B cell (primary cell): ENCODE results near the gene ARHGAP31. TPM values are rescaled to one million over a fixed set of nuclear protein-coding genes. Genes with fewer than 3 reads are reported as not detected.
A peak's percentile ranks its signal among the peaks of the same experiment; 100 is the strongest.

Source experiments
- ATAC-seq: fragments of 200-7000 bp; cut with Tn5 transposase; one replicate; pipeline ENCODE4 v1.10.0; 2021; ENCODE audit warnings: low read depth, mild to moderate bottlenecking, moderate number of reproducible peaks, moderate library complexity
- CTCF ChIA-PET: fragments of 350-600 bp; sonication (Branson Sonifier 250); formaldehyde crosslinking; loops from one replicate; lab custom pipeline; 2021; ENCODE audit warnings: antibody characterized with exemption, inconsistent platforms; lab: Charles Lee
- POLR2A ChIA-PET: fragments of 350-600 bp; sonication (Branson Sonifier 250); formaldehyde crosslinking; loops from one replicate; lab custom pipeline; 2021; ENCODE audit warnings: antibody characterized with exemption; lab: Charles Lee
- DNase-seq: peaks from one replicate; pipeline ENCODE4 v3.0.0; 2013
- H2AFZ ChIP-seq: 2 replicates; pipeline ENCODE4 v1.6.1; 2012; ENCODE audit warnings: mild to moderate bottlenecking, low read depth, low read length; ENCODE audit not compliant: insufficient read depth, poor library complexity, severe bottlenecking
- H3K27ac ChIP-seq, 2 donors: 1 replicate in 1 of 2; 2 replicates in 1 of 2; pipeline ENCODE4 v1.5.1; 2012 to 2013; ENCODE audit warnings: low read length in 2 of 2, mild to moderate bottlenecking in 2 of 2, moderate library complexity in 1 of 2
- H3K27me3 ChIP-seq, 4 experiments: fragments of 200-600 bp in 1 of 4; sonication (generic) in 1 of 4; replicated peaks in 1 of 4; 1 replicate in 2 of 4; 2 replicates in 2 of 4; pipeline versions ENCODE4 v1.6.1 to v1.7.0; 2013 to 2016; ENCODE audit warnings: low read length in 3 of 4, mild to moderate bottlenecking in 2 of 4, mixed read lengths in 1 of 4, moderate library complexity in 1 of 4; ENCODE audit not compliant: insufficient read depth in 4 of 4, control insufficient read depth in 3 of 4; ENCODE audit errors: control extremely low read depth in 1 of 4
- H3K36me3 ChIP-seq, 2 experiments: replicated peaks in 1 of 2; 1 replicate in 1 of 2; 2 replicates in 1 of 2; pipeline versions ENCODE4 v1.6.1 to v1.7.1; 2013; ENCODE audit warnings: low read length in 1 of 2; ENCODE audit not compliant: insufficient read depth in 2 of 2, control insufficient read depth in 1 of 2; ENCODE audit errors: control extremely low read depth in 1 of 2, extremely low read depth in 1 of 2
- H3K4me1 ChIP-seq, 2 donors: fragments of 200-600 bp in 1 of 2; sonication (generic) in 1 of 2; 1 replicate in 1 of 2; 2 replicates in 1 of 2; pipeline versions ENCODE4 v1.5.1 to v1.6.1; 2013 to 2017; ENCODE audit warnings: low read length in 2 of 2; ENCODE audit not compliant: control insufficient read depth in 2 of 2, insufficient read depth in 2 of 2
- H3K4me2 ChIP-seq: replicated peaks from 2 replicates; pipeline ENCODE3; 2012; ENCODE audit warnings: mild to moderate bottlenecking, low read depth, low read length; ENCODE audit not compliant: poor library complexity, severe bottlenecking
- H3K4me3 ChIP-seq, 5 experiments: fragments of 200-600 bp in 1 of 5; sonication (generic) in 1 of 5; 1 replicate in 3 of 5; 2 replicates in 2 of 5; pipeline versions ENCODE4 v1.5.1 to v1.7.0; 2011 to 2016; ENCODE audit warnings: low read length in 4 of 5, mild to moderate bottlenecking in 4 of 5, low read depth in 2 of 5, control low read depth in 1 of 5, moderate library complexity in 1 of 5; ENCODE audit not compliant: insufficient read depth in 1 of 5; ENCODE audit errors: control extremely low read depth in 1 of 5, extremely low read depth in 1 of 5
- H3K79me2 ChIP-seq: fragments of 200-600 bp; sonication (generic); one replicate; pipeline ENCODE4 v1.6.0; 2016; ENCODE audit warnings: low read length; ENCODE audit not compliant: control insufficient read depth, insufficient read depth
- H3K9ac ChIP-seq: fragments of 200-600 bp; sonication (generic); 2 replicates; pipeline ENCODE4 v1.6.1; 2017; ENCODE audit warnings: mild to moderate bottlenecking, low read length, moderate library complexity
- H3K9me3 ChIP-seq, 3 donors: one replicate each; pipeline versions ENCODE4 v1.6.1 to v1.7.1; 2013; ENCODE audit warnings: low read length in 2 of 3; ENCODE audit not compliant: control insufficient read depth in 2 of 3, insufficient read depth in 1 of 3; ENCODE audit errors: control extremely low read depth in 1 of 3
- H4K20me1 ChIP-seq: 2 replicates; pipeline ENCODE4 v1.6.0; 2012; ENCODE audit warnings: mild to moderate bottlenecking, low read length; ENCODE audit not compliant: insufficient read depth, control insufficient read depth, poor library complexity, severe bottlenecking
- H3K27ac Mint-ChIP-seq: one replicate; pipeline ENCODE4 v1.8.0; 2021; ENCODE audit warnings: mixed read lengths
- H3K27me3 Mint-ChIP-seq: one replicate; pipeline ENCODE4 v1.8.0; 2021; ENCODE audit warnings: mixed read lengths
- H3K4me1 Mint-ChIP-seq: one replicate; pipeline ENCODE4 v1.8.0; 2021; ENCODE audit warnings: mixed read lengths
- H3K4me3 Mint-ChIP-seq: one replicate; pipeline ENCODE4 v1.8.0; 2021; ENCODE audit warnings: mixed read lengths
- H3K9me3 Mint-ChIP-seq: one replicate; pipeline ENCODE4 v1.8.0; 2022; ENCODE audit warnings: mixed read lengths; ENCODE audit not compliant: insufficient read depth
- EZH2 ChIP-seq: IDR thresholded peaks from 2 replicates; pipeline ENCODE4 v1.6.1; 2012; ENCODE audit warnings: borderline replicate concordance, low read depth, mild to moderate bottlenecking, moderate library complexity, low read length; ENCODE audit not compliant: insufficient read depth, poor library complexity, severe bottlenecking
- WGBS: methylation state at CpG from one replicate; pipeline ENCODE4 v1.1.5; 2013; ENCODE audit warnings: missing lambda C conversion rate; ENCODE audit not compliant: insufficient coverage; 5-methylcytosine and 5-hydroxymethylcytosine counted together
- intact Hi-C: fragments of 100-400 bp; cut with micrococcal nuclease; formaldehyde crosslinking; loops from one replicate; pipeline ENCODE4 v1.10.0; 2022
- polyA plus RNA-seq: library from polyadenylated mRNA; depleted of rRNA; stranded (reverse); fragments of >200 nt; gene quantifications from 2 replicates; pipeline ENCODE4 v1.2.3, GENCODE V29; 2012
- total RNA-seq, 2 donors: library from RNA; stranded (reverse); fragments of 120-200 nt in 1 of 2; gene quantifications; 1 replicate in 1 of 2; 2 replicates in 1 of 2; pipeline versions ENCODE4 v1.2.3 to v1.2.4, GENCODE V29; 2013 to 2022
- TF ChIP-seq, protein P1 (sequence below): fragments of 200-600 bp; IDR thresholded peaks from one replicate; pipeline ENCODE4 v1.8.0; 2022; ENCODE audit warnings: antibody characterized with exemption, mild to moderate bottlenecking

The ARHGAP31 gene
- total and polyA plus RNA-seq, 2 donors (not counting 1 experiment from before 2014, with no cell fraction given) = 3.5 to 7.8 TPM

DNA sequence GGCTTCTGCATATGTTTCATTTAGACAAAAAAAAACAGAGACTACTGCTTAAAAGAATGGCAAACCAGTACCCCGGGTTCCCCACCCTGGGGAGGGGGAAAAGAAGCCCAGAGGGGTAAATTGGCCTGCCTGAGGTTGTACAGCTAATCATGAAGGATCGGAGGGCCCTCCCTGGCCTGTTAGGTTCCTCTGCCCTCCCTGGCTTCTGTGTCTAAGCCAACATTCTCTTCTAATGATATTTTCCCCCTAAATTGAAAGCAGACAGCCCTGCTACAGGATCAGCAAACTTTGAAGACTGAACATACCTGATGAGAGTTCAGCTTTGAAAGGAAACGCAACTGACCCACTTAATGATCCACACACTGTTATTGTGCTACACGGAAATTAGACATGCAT, 2.5 kb downstream of the ARHGAP31 start:
- H3K79me2 ChIP-seq = peaks cover 7% of the 10 kb centered on the region
- H3K4me3 ChIP-seq = no peak overlapping the region
- peak overlapping the region; percentile 86 for H3K4me2 ChIP-seq

DNA sequence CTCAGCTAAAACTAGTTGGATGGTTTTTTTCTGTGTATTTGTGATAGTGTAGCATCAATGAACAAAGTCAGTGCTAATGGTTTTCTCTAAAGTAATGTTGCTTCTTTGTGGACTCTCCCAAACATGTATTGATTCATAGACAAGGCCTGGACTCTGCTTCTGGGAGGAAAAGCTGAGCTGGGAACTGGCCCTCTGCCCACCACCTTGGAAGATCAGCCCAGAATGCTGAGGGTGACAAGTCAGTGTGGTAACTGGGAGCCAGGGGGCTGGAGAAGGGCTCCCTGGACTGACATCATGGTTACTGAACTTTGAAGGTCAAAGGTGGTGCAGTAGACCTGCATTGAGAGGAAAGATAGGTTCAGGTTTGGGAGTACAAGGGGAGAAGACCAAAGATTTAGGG, 3.0 kb downstream of the ARHGAP31 start:
- Histone ChIP-seq H3K79me2 (peaks cover 7% of the 10 kb centered on the region), H3K9me3 (no peaks in the 10 kb centered on the region), H3K36me3 (peaks cover 0 to 3% of the 10 kb centered on the region in 2 experiments), H3K4me3 (no peak overlapping the region), H4K20me1 (no peaks in the 10 kb centered on the region), H2AFZ (no peak overlapping the region), H3K27me3 (no peaks in the 10 kb centered on the region), H3K27ac (no peak overlapping the region), H3K4me2 (no peak overlapping the region), H3K9ac (no peak overlapping the region), H3K4me1 (peaks cover 32 to 46% of the 10 kb centered on the region in 2 donors)
- no peaks in the 10 kb centered on the region for H3K9me3 Mint-ChIP-seq
- peak overlapping the region; percentile 28 for H3K27ac Mint-ChIP-seq
- DNase-seq (no peak), ATAC-seq (no peak)
- ChIA-PET CTCF (interaction anchor here (2.4 kb wide), 1 partner anchor 23 kb away, joined by 12 read pairs; no protein-coding TSS in a partner anchor), POLR2A (interaction anchor here (0.6 to 1.1 kb wide), 2 partner anchors 24 to 341 kb away, joined by 3 to 8 read pairs; no protein-coding TSS in a partner anchor)
- TF ChIP-seq EZH2 = no peak
- TF ChIP-seq, protein P1, sequence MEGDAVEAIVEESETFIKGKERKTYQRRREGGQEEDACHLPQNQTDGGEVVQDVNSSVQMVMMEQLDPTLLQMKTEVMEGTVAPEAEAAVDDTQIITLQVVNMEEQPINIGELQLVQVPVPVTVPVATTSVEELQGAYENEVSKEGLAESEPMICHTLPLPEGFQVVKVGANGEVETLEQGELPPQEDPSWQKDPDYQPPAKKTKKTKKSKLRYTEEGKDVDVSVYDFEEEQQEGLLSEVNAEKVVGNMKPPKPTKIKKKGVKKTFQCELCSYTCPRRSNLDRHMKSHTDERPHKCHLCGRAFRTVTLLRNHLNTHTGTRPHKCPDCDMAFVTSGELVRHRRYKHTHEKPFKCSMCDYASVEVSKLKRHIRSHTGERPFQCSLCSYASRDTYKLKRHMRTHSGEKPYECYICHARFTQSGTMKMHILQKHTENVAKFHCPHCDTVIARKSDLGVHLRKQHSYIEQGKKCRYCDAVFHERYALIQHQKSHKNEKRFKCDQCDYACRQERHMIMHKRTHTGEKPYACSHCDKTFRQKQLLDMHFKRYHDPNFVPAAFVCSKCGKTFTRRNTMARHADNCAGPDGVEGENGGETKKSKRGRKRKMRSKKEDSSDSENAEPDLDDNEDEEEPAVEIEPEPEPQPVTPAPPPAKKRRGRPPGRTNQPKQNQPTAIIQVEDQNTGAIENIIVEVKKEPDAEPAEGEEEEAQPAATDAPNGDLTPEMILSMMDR = no peak
- intact Hi-C loops = loop anchor here (10.0 kb wide), 1 partner anchor 798 kb away; the partner anchor contains the start of gene GSK3B
- no peaks in the 10 kb centered on the region for H3K27me3 Mint-ChIP-seq
- H3K4me3 Mint-ChIP-seq = peak overlapping the region; percentile 10
- H3K4me1 Mint-ChIP-seq = peaks cover 64% of the 10 kb centered on the region

More for the DNA sequence above, 2.5 kb downstream of the ARHGAP31 start:
- intact Hi-C loops = loop anchor here (10.0 kb wide), 1 partner anchor 798 kb away; the partner anchor contains the start of gene GSK3B
- no peak overlapping the region for H2AFZ ChIP-seq
- WGBS = no CpG with 5 or more reads among the region's 4 CpGs
- H3K27ac ChIP-seq = no peak overlapping the region
- H3K9ac ChIP-seq = no peak overlapping the region
- peaks cover 0 to 3% of the 10 kb centered on the region in 2 experiments for H3K36me3 ChIP-seq
- H3K9me3 Mint-ChIP-seq = no peaks in the 10 kb centered on the region
- DNase-seq (no peak), ATAC-seq (no peak)
- no peaks in the 10 kb centered on the region for H4K20me1 ChIP-seq
- peak overlapping the region; percentile 28 for H3K27ac Mint-ChIP-seq
- peak overlapping the region; percentile 10 for H3K4me3 Mint-ChIP-seq
- peaks cover 28 to 44% of the 10 kb centered on the region in 2 donors for H3K4me1 ChIP-seq
- H3K4me1 Mint-ChIP-seq = peaks cover 59% of the 10 kb centered on the region
- no peaks in the 10 kb centered on the region for H3K27me3 Mint-ChIP-seq
- H3K27me3 ChIP-seq = no peaks in the 10 kb centered on the region
- no peak for TF ChIP-seq EZH2
- TF ChIP-seq, protein P1 = no peak
- ChIA-PET POLR2A (interaction anchor here (1.1 kb wide), 1 partner anchor 25 kb away, joined by 3 read pairs; no protein-coding TSS in a partner anchor), CTCF (interaction anchor here (2.4 kb wide), 1 partner anchor 22 kb away, joined by 12 read pairs; no protein-coding TSS in a partner anchor)
- no peaks in the 10 kb centered on the region for H3K9me3 ChIP-seq
